Keratinocyte (primary cell): Measurements from ENCODE around the gene RAB11B. TPM values are rescaled to one million over a fixed set of nuclear protein-coding genes. Genes with fewer than 3 reads are reported as not detected.
"Not testable (repeated sequence)": the region's sequence is repeated elsewhere in the genome, so short reads cannot be mapped to it uniquely, and the experiment has no call there.

Source experiments
- DNase-seq: peaks from one replicate; pipeline ENCODE4 v3.0.0-alpha.2; 2011; ENCODE audit warnings: low read depth, missing footprints, low spot score
- FAIRE-seq: peaks from 2 replicates; lab custom pipeline; 2011; peaks lifted over from hg19 to GRCh38; lab: Jason Lieb, UNC
- H2AFZ ChIP-seq: 2 replicates; pipeline ENCODE4 v1.6.0; 2012; ENCODE audit warnings: low read length, control low read depth, inconsistent platforms; ENCODE audit not compliant: control insufficient read depth
- H3K27ac ChIP-seq: 2 replicates; pipeline ENCODE4 v1.5.1; 2011; ENCODE audit warnings: low read length; ENCODE audit not compliant: control insufficient read depth, insufficient read depth
- H3K27me3 ChIP-seq: 3 replicates; pipeline ENCODE4 v1.6.0; 2011; ENCODE audit warnings: low read length; ENCODE audit not compliant: control insufficient read depth, insufficient read depth; ENCODE audit errors: extremely low read depth
- H3K36me3 ChIP-seq, 2 experiments: 2 replicates in 1 of 2; 3 replicates in 1 of 2; pipeline ENCODE4 v1.5.1; 2011; ENCODE audit warnings: low read length in 2 of 2, mild to moderate bottlenecking in 1 of 2; ENCODE audit not compliant: control insufficient read depth in 2 of 2, insufficient read depth in 2 of 2; ENCODE audit errors: extremely low read depth in 1 of 2
- H3K4me1 ChIP-seq: 3 replicates; pipeline ENCODE4 v1.5.1; 2011; ENCODE audit warnings: low read length; ENCODE audit not compliant: control insufficient read depth, insufficient read depth; ENCODE audit errors: extremely low read depth
- H3K4me2 ChIP-seq: 3 replicates; pipeline ENCODE4 v1.6.0; 2011; ENCODE audit warnings: low read depth, low read length; ENCODE audit not compliant: control insufficient read depth, insufficient read depth; ENCODE audit errors: extremely low read depth
- H3K4me3 ChIP-seq, 3 experiments: fragments of 200-600 bp in 1 of 3; sonication (generic) in 1 of 3; 2 replicates in 2 of 3; 3 replicates in 1 of 3; pipeline ENCODE4 v1.5.1; 2011 to 2016; ENCODE audit warnings: low read length in 3 of 3, mild to moderate bottlenecking in 3 of 3, control low read depth in 2 of 3, inconsistent platforms in 1 of 3, low read depth in 1 of 3, mixed read lengths in 1 of 3, mixed run types in 1 of 3, moderate library complexity in 1 of 3; ENCODE audit not compliant: control insufficient read depth in 2 of 3, insufficient read depth in 2 of 3; ENCODE audit errors: extremely low read depth in 1 of 3
- H3K79me2 ChIP-seq: 2 replicates; pipeline ENCODE4 v1.6.0; 2012; ENCODE audit warnings: low read length; ENCODE audit not compliant: control insufficient read depth, insufficient read depth
- H3K9ac ChIP-seq: 3 replicates; pipeline ENCODE4 v1.6.0; 2011; ENCODE audit warnings: low read length; ENCODE audit not compliant: control insufficient read depth, insufficient read depth; ENCODE audit errors: extremely low read depth
- H3K9me1 ChIP-seq: 3 replicates; pipeline ENCODE4 v1.6.0; 2011; ENCODE audit warnings: low read length; ENCODE audit not compliant: control insufficient read depth, insufficient read depth; ENCODE audit errors: extremely low read depth
- H3K9me3 ChIP-seq: 2 replicates; pipeline ENCODE4 v1.5.1; 2012; ENCODE audit warnings: low read depth, low read length; ENCODE audit not compliant: control insufficient read depth
- H4K20me1 ChIP-seq: 3 replicates; pipeline ENCODE4 v1.6.0; 2011; ENCODE audit warnings: low read length; ENCODE audit not compliant: control insufficient read depth, insufficient read depth; ENCODE audit errors: extremely low read depth
- EZH2 ChIP-seq: IDR thresholded peaks from one replicate; pipeline ENCODE4 v1.6.1; 2012; ENCODE audit warnings: inconsistent platforms, mild to moderate bottlenecking, low read length, moderate library complexity
- dilution Hi-C: fragments of 300-500 bp; cut with MboI; formaldehyde crosslinking; loops from one replicate; pipeline ENCODE4 v1.7.0; 2020; ENCODE audit warnings: low sequenced_read_pairs; ENCODE audit not compliant: extremely low pct_ligation_motif_present
- polyA plus RNA-seq, 5 experiments: library from polyadenylated mRNA; depleted of rRNA in 3 of 5; stranded (reverse) in 3 of 5; stranded (forward) in 1 of 5; unstranded in 1 of 5; fragments of >200 nt; gene quantifications; 1 replicate in 1 of 5; 2 replicates in 3 of 5; 3 replicates in 1 of 5; pipeline versions ENCODE4 v1.2.1 to v1.2.3, GENCODE V29; 2011 to 2012; ENCODE audit warnings: missing spikeins in 2 of 5, low read depth in 1 of 5, low replicate concordance in 1 of 5
- TF ChIP-seq, protein P1 (sequence below), 3 experiments: IDR thresholded peaks in 1 of 3; conservative IDR thresholded peaks in 1 of 3; optimal IDR thresholded peaks in 1 of 3; 2 replicates in 2 of 3; 3 replicates in 1 of 3; pipeline versions ENCODE3 to v1.5.1; 2011; ENCODE audit warnings: low read length in 3 of 3, mild to moderate bottlenecking in 3 of 3, moderate library complexity in 2 of 3, control low read depth in 1 of 3, inconsistent platforms in 1 of 3; ENCODE audit not compliant: insufficient read depth in 2 of 3; ENCODE audit errors: extremely low read depth in 1 of 3

RAB11B gene
- polyA plus RNA-seq, 1 donor (not counting 4 experiments of a cell fraction or from before 2014, with no cell fraction given): 14.3 TPM

DNA sequence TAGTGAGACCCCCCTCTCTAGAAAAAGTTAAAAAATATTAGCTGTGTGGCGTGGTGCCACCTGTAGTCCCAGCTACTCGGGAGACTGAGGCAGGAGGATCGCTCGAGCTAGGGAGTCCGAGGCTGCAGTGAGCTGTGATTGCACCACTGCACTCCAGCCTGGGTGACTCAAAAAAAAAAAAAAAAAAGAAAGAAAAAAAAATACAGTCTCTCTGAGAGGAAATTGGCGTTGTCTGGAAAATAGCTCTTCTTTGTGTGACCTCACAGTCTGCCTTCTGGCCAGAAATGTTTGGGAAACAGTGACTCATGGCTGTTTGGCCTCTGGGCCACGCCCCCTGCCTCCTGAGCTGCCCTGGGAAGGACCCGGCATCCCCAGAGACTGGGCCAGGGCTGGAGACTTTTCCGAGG, 33.7 kb downstream of the RAB11B start:
- no peak for DNase-seq
- no peak overlapping the region for H3K27ac ChIP-seq

DNA sequence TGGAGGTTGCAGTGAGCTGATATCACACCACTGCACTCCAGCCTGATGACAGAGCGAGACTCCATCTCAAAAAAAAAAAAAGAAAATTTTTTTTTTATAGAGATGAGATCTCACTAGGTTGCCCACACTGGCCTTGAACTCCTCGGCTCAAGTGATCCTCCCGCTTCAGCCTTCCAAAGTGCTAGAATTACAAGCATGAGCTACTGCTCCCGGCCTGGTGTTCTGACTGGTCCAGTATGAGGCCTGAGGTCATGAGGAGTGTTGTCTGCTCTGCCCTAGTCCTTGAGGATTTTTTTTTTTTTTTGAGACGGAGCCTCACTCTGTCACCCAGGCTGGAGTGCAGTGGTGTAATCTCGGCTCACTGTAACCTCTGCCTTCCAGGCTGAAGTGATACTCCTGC, 35.2 kb downstream of the RAB11B start:
- dilution Hi-C loops, H2AFZ ChIP-seq, H3K27ac ChIP-seq, H4K20me1 ChIP-seq, H3K79me2 ChIP-seq, H3K9me3 ChIP-seq, H3K36me3 ChIP-seq, FAIRE-seq, H3K4me1 ChIP-seq, H3K4me2 ChIP-seq, H3K4me3 ChIP-seq, H3K9me1 ChIP-seq, H3K9ac ChIP-seq, DNase-seq, H3K27me3 ChIP-seq: not testable (repeated sequence)

More for the DNA sequence above, 33.7 kb downstream of the RAB11B start:
- Histone ChIP-seq H2AFZ (no peak overlapping the region), H3K4me2 (peak overlapping the region; percentile 37), H4K20me1 (no peaks in the 10 kb centered on the region), H3K79me2 (no peaks in the 10 kb centered on the region), H3K9ac (peak overlapping the region; percentile 33), H3K36me3 (peaks cover 0 to under 1% of the 10 kb centered on the region in 2 experiments), H3K4me3 (no peak overlapping the region), H3K9me3 (no peaks in the 10 kb centered on the region), H3K4me1 (peaks cover 9% of the 10 kb centered on the region), H3K27me3 (no peaks in the 10 kb centered on the region), H3K9me1 (no peaks in the 10 kb centered on the region)
- TF ChIP-seq, protein P1, sequence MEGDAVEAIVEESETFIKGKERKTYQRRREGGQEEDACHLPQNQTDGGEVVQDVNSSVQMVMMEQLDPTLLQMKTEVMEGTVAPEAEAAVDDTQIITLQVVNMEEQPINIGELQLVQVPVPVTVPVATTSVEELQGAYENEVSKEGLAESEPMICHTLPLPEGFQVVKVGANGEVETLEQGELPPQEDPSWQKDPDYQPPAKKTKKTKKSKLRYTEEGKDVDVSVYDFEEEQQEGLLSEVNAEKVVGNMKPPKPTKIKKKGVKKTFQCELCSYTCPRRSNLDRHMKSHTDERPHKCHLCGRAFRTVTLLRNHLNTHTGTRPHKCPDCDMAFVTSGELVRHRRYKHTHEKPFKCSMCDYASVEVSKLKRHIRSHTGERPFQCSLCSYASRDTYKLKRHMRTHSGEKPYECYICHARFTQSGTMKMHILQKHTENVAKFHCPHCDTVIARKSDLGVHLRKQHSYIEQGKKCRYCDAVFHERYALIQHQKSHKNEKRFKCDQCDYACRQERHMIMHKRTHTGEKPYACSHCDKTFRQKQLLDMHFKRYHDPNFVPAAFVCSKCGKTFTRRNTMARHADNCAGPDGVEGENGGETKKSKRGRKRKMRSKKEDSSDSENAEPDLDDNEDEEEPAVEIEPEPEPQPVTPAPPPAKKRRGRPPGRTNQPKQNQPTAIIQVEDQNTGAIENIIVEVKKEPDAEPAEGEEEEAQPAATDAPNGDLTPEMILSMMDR (optimal IDR thresholded peaks at IDR 0.05 in 1 of 3, IDR thresholded peaks at IDR 0.05 in 1 of 3, conservative IDR thresholded peaks at IDR 0.05 in 1 of 3; ENCODE audit: extremely low read depth in 1 of 3, insufficient read depth in 2 of 3, low read length in 3 of 3): no peak
- no peak for TF ChIP-seq EZH2
- FAIRE-seq: no peak
- dilution Hi-C loops: no loop called here

DNA sequence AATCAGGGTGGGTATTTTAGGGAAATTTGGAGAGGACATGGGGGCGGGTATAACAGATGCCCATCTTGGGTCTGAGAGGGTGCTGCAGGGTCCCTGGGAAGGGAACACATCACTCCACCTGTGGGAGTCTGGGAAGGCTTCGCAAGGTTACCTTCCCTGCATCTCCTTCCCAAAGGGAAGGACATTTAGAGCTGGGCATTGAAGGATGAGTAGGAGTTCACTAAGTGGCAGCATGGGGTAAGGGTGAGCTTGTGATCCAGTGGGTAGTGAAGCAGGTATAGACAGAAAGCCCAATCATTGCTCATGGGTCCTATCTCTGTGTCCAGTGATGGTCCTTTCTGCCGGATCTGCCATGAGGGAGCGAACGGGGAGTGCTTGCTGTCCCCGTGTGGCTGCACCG, 36.1 kb downstream of the RAB11B start:
- TF ChIP-seq, protein P1 (optimal IDR thresholded peaks at IDR 0.05 in 1 of 3, IDR thresholded peaks at IDR 0.05 in 1 of 3, conservative IDR thresholded peaks at IDR 0.05 in 1 of 3; ENCODE audit: extremely low read depth in 1 of 3, insufficient read depth in 2 of 3, low read length in 3 of 3): no peak
- no peak for TF ChIP-seq EZH2
- no peak overlapping the region for H3K27ac ChIP-seq
- no peaks in the 10 kb centered on the region for H4K20me1 ChIP-seq
- no peak for DNase-seq
- no peak overlapping the region for H3K4me3 ChIP-seq
- FAIRE-seq: no peak
- no peaks in the 10 kb centered on the region for H3K79me2 ChIP-seq
- no peaks in the 10 kb centered on the region for H3K9me1 ChIP-seq
- H3K4me2 ChIP-seq: no peak overlapping the region
- no peaks in the 10 kb centered on the region for H3K9me3 ChIP-seq
- peaks cover 9% of the 10 kb centered on the region for H3K4me1 ChIP-seq
- H3K9ac ChIP-seq: no peak overlapping the region
- H2AFZ ChIP-seq: no peak overlapping the region
- H3K36me3 ChIP-seq: peaks cover 0 to 2% of the 10 kb centered on the region in 2 experiments
- dilution Hi-C loops: no loop called here
- H3K27me3 ChIP-seq: no peaks in the 10 kb centered on the region
